K562 (cell line): ENCODE measurements around the gene TRIP12. TPM values are rescaled to one million over a fixed set of nuclear protein-coding genes. Genes with fewer than 3 reads are reported as not detected.

Experiments used
- ATAC-seq: fragments of 200-7000 bp; cut with Tn5 transposase; 3 replicates; pipeline ENCODE4 v1.9.1; 2020; ENCODE audit warnings: moderate library complexity
- BruUV-seq: library from RNA; stranded (reverse); fragments of 400-500 nt; replicated peaks from 2 replicates; lab custom pipeline; 2021; lab: Mats Ljungman, UMichigan
- CTCF ChIA-PET: fragments of 300-600 bp; formaldehyde crosslinking; extraction: SDS; loops from one replicate; lab custom pipeline; 2021; ENCODE audit warnings: low intra/inter-chr PET ratio; lab: Yijun Ruan, JAX
- POLR2A ChIA-PET: fragments of 300-600, 350-650 bp; sonication (Branson Sonifier 250); formaldehyde crosslinking; extraction: SDS; loops from one replicate; lab custom pipeline; 2021; ENCODE audit warnings: antibody characterized with exemption, inconsistent platforms; lab: Yijun Ruan, JAX
- DNase-seq, 4 experiments: peaks; one replicate each; pipeline versions ENCODE4 v3.0.0 to v3.0.0-alpha.2; 2011 to 2018; ENCODE audit warnings: low spot score in 3 of 4, mixed read lengths in 3 of 4; ENCODE audit errors: extremely low read depth in 1 of 4
- FAIRE-seq: peaks from 2 replicates; lab custom pipeline; 2011; peaks lifted over from hg19 to GRCh38; lab: Jason Lieb, UNC
- H2AFZ ChIP-seq: 2 replicates; pipeline ENCODE4 v1.6.0; 2011; ENCODE audit warnings: low read depth, low read length, control low read depth, inconsistent platforms
- H3K27ac ChIP-seq: fragments of 200-600 bp; 3 replicates; pipeline ENCODE4 v1.8.0; 2011; ENCODE audit warnings: low read depth, mild to moderate bottlenecking, control low read depth, inconsistent platforms, low read length, moderate library complexity, mixed read lengths; ENCODE audit errors: extremely low read depth
- H3K27me3 ChIP-seq, 2 experiments: fragments of 300-600 bp in 1 of 2; 2 replicates in 1 of 2; 3 replicates in 1 of 2; pipeline versions ENCODE4 v1.6.0 to v1.8.0; 2011; ENCODE audit warnings: inconsistent platforms in 2 of 2, low read length in 2 of 2, mild to moderate bottlenecking in 1 of 2, mixed read lengths in 1 of 2, moderate library complexity in 1 of 2; ENCODE audit not compliant: control insufficient read depth in 2 of 2, insufficient read depth in 2 of 2
- H3K36me3 ChIP-seq: fragments of 300-600 bp; 3 replicates; pipeline ENCODE4 v1.8.0; 2011; ENCODE audit warnings: mild to moderate bottlenecking, low read length, inconsistent platforms; ENCODE audit not compliant: control insufficient read depth, insufficient read depth
- H3K4me1 ChIP-seq, 2 experiments: fragments of 200-600 bp in 1 of 2; replicated peaks in 1 of 2; 2 replicates in 1 of 2; 3 replicates in 1 of 2; pipeline versions ENCODE4 v1.5.1 to v1.8.0; 2011; ENCODE audit warnings: inconsistent platforms in 2 of 2, low read length in 2 of 2, mild to moderate bottlenecking in 1 of 2, mixed read lengths in 1 of 2, moderate library complexity in 1 of 2; ENCODE audit not compliant: control insufficient read depth in 2 of 2, insufficient read depth in 2 of 2
- H3K4me2 ChIP-seq: 2 replicates; pipeline ENCODE4 v1.6.1; 2011; ENCODE audit warnings: low read length, control low read depth, inconsistent platforms, mixed read lengths; ENCODE audit not compliant: insufficient read depth
- H3K4me3 ChIP-seq: fragments of 200-600 bp; sonication (generic), shearing (Covaris generic); 2 replicates; pipeline ENCODE4 v1.5.1; 2016; ENCODE audit warnings: control low read depth, inconsistent platforms
- H3K79me2 ChIP-seq: fragments of 200-600 bp; 3 replicates; pipeline ENCODE4 v1.8.0; 2011; ENCODE audit warnings: low read length, inconsistent platforms; ENCODE audit not compliant: control insufficient read depth, insufficient read depth
- H3K9ac ChIP-seq, 2 experiments: 2 replicates each; pipeline versions ENCODE4 v1.6.0 to v1.6.1; 2011; ENCODE audit warnings: low read depth in 2 of 2, low read length in 2 of 2, control low read depth in 1 of 2, inconsistent platforms in 1 of 2, mild to moderate bottlenecking in 1 of 2, mixed read lengths in 1 of 2; ENCODE audit not compliant: insufficient read depth in 1 of 2
- H3K9me1 ChIP-seq: one replicate; pipeline ENCODE4 v1.6.0; 2011; ENCODE audit warnings: inconsistent platforms, mild to moderate bottlenecking, low read length, moderate library complexity; ENCODE audit not compliant: control insufficient read depth, insufficient read depth
- H3K9me3 ChIP-seq: replicated peaks from 2 replicates; pipeline ENCODE4 v1.5.1; 2011; ENCODE audit warnings: low read depth, low read length, inconsistent platforms; ENCODE audit not compliant: control insufficient read depth, insufficient read depth
- H4K20me1 ChIP-seq: replicated peaks from 2 replicates; pipeline ENCODE4 v1.6.1; 2011; ENCODE audit warnings: low read length, inconsistent platforms, mixed read lengths; ENCODE audit not compliant: control insufficient read depth, insufficient read depth
- ARNT ChIP-seq, 2 experiments: fragments of 450-650 bp; IDR thresholded peaks; 2 replicates each; pipeline ENCODE4 v1.6.1; 2016; ENCODE audit warnings: mild to moderate bottlenecking in 1 of 2
- EP400 ChIP-seq: fragments of 450-650 bp; IDR thresholded peaks from 2 replicates; pipeline ENCODE4 v1.6.1; 2017; ENCODE audit warnings: antibody characterized with exemption, mild to moderate bottlenecking, moderate library complexity
- ID3 ChIP-seq, 2 experiments: fragments of 250-450 bp in 1 of 2; fragments of 450-650 bp in 1 of 2; sonication (Bioruptor Pico) in 1 of 2; IDR thresholded peaks; 2 replicates each; pipeline versions ENCODE4 v1.6.1 to v1.8.0; 2016 to 2021; ENCODE audit warnings: mild to moderate bottlenecking in 2 of 2, moderate library complexity in 2 of 2, missing compliant biosample characterization in 1 of 2, missing genetic modification characterization in 1 of 2
- JUN ChIP-seq, 2 experiments: sonication (generic) in 1 of 2; formaldehyde crosslinking in 1 of 2; IDR thresholded peaks; 2 replicates each; pipeline versions ENCODE4 v1.6.1 to v1.8.0; 2012 to 2022; ENCODE audit warnings: borderline replicate concordance in 2 of 2, mild to moderate bottlenecking in 2 of 2, improper control_type of control experiment in 1 of 2, low read depth in 1 of 2, low read length in 1 of 2, missing genetic modification reagents in 1 of 2
- JUNB ChIP-seq: fragments of 450-650 bp; formaldehyde crosslinking; conservative IDR thresholded peaks from 2 replicates; pipeline ENCODE4 v1.4.0; 2020; ENCODE audit warnings: mild to moderate bottlenecking
- KAT8 ChIP-seq: fragments of 450-650 bp; IDR thresholded peaks from 2 replicates; pipeline ENCODE4 v1.6.1; 2016; ENCODE audit warnings: low read depth, mild to moderate bottlenecking
- RBBP5 ChIP-seq: fragments of 200-600 bp; sonication (generic); IDR thresholded peaks from 2 replicates; pipeline ENCODE4 v1.6.1; 2012; ENCODE audit warnings: borderline replicate concordance, mild to moderate bottlenecking, low read length, control low read depth, inconsistent platforms; ENCODE audit not compliant: insufficient read depth, poor library complexity, severe bottlenecking
- SREBF2 ChIP-seq: sonication (generic); formaldehyde crosslinking; IDR thresholded peaks from 2 replicates; pipeline ENCODE4 v1.4.0; 2020; ENCODE audit warnings: mild to moderate bottlenecking, missing genetic modification reagents
- TSC22D4 ChIP-seq: fragments of 450-650 bp; IDR thresholded peaks from 2 replicates; pipeline ENCODE4 v1.6.1; 2016; ENCODE audit warnings: missing genetic modification characterization, missing biosample characterization, control low read depth
- ZNF280A ChIP-seq: fragments of 450-650 bp; IDR thresholded peaks from 2 replicates; pipeline ENCODE4 v1.6.1; 2018; ENCODE audit warnings: mild to moderate bottlenecking, low read depth; ENCODE audit not compliant: partially characterized antibody
- ZNF778 ChIP-seq: fragments of 450-650 bp; formaldehyde crosslinking; IDR thresholded peaks from 2 replicates; pipeline ENCODE4 v1.4.0; 2020; ENCODE audit warnings: mild to moderate bottlenecking, moderate library complexity
- WGBS: fragments of 100-300 bp; shearing (Covaris generic); methylation state at CpG from one replicate; pipeline ENCODE4 v1.1.6; 2016; ENCODE audit warnings: low coverage, mixed read lengths; ENCODE audit not compliant: insufficient coverage; ENCODE audit errors: missing lambda C conversion rate; 5-methylcytosine and 5-hydroxymethylcytosine counted together
- in situ Hi-C: fragments of 300-500 bp; cut with MboI; formaldehyde crosslinking; loops from 4 replicates; pipeline ENCODE4 v1.15.0; 2018; ENCODE audit warnings: inconsistent platforms, mixed read lengths
- intact Hi-C: fragments of 100-400 bp; cut with micrococcal nuclease; formaldehyde crosslinking; loops from 2 replicates; pipeline ENCODE4 v1.14.2; 2022
- polyA plus RNA-seq, 8 experiments: library from polyadenylated mRNA; depleted of rRNA in 4 of 8; stranded (reverse) in 5 of 8; unstranded in 3 of 8; fragments of >200 nt; fragmentation: Nextera tagmentation in 2 of 8; fragmentation: Illumina TruSeq in 1 of 8; extraction: Ambion mirVana in 2 of 8; extraction: Trizol in 1 of 8; gene quantifications; 2 replicates each; pipeline versions ENCODE4 v1.2.1 to v1.2.3, GENCODE V29; 2011 to 2014; ENCODE audit warnings: inconsistent platforms in 1 of 8, missing spikeins in 1 of 8
- total RNA-seq, 7 experiments: library from RNA; depleted of rRNA in 6 of 7; stranded (reverse); fragments of >200 nt in 6 of 7; fragmentation: Illumina TruSeq in 2 of 7; extraction: Trizol in 2 of 7; gene quantifications; 2 replicates each; pipeline versions ENCODE4 v1.2.1 to v1.2.3, GENCODE V29; 2011 to 2021; ENCODE audit warnings: low replicate concordance in 1 of 7
- TF ChIP-seq, protein P1 (sequence below): fragments of 250-450 bp; sonication (Bioruptor Pico); IDR thresholded peaks from 2 replicates; pipeline ENCODE4 v1.9.0; 2021; ENCODE audit warnings: mild to moderate bottlenecking

The TRIP12 gene
- total and polyA plus RNA-seq, 9 of the 15 experiments (the other 6 are each of a cell fraction or from before 2014, with no cell fraction given) = 15.2 to 131 (median 80.1) TPM

DNA sequence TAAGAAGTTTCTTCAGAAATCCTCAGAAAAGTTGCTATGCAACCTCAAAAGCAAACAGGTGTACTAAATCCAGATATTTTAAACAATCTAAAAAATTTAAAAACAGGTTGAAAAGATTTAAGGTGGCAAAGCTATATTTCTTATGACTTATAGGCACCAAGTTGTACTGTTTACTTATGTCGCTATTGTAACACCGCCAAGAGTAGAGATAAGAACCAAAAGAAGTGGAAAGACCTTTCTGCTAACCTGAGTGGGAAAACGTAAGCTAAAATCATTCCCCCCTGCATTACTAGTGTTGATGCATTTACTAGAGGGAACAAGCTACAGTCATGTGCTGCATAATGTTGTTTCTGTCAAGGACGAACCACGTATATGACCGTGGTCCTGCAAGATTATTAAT is 83.1 kb downstream of the TRIP12 start:
- no peaks in the 10 kb centered on the region for H3K9me1 ChIP-seq
- H3K79me2 ChIP-seq = no peaks in the 10 kb centered on the region; the same call in 1 of the 3 replicates
- ChIA-PET CTCF (no interaction called here), POLR2A (no interaction called here)
- BruUV-seq = no TSS peak
- ATAC-seq (no peak), FAIRE-seq (no peak), DNase-seq (no peak)
- intact Hi-C loops (no loop called here), in situ Hi-C loops (no loop called here)
- TF ChIP-seq JUN (IDR thresholded peaks at IDR 0.05; ENCODE audit: borderline replicate concordance, low read depth, low read length) (no peak), JUN (CRISPR knock-in tag; IDR thresholded peaks at IDR 0.05; ENCODE audit: borderline replicate concordance) (no peak), TSC22D4 (tag) (no peak), ZNF778 (CRISPR knock-in tag) (no peak), JUNB (CRISPR knock-in tag) (no peak)
- TF ChIP-seq, protein P1, sequence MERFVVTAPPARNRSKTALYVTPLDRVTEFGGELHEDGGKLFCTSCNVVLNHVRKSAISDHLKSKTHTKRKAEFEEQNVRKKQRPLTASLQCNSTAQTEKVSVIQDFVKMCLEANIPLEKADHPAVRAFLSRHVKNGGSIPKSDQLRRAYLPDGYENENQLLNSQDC (CRISPR knock-in tag) = no peak
- H3K4me2 ChIP-seq = no peak overlapping the region
- no peak overlapping the region for H2AFZ ChIP-seq
- H3K36me3 ChIP-seq = peaks cover 43% of the 10 kb centered on the region; the same call in 2 of the 3 replicates
- no peak overlapping the region for H3K27ac ChIP-seq
- H3K9ac ChIP-seq = no peak overlapping the region
- WGBS = 75% methylated on average over 6 of the region's 6 CpGs
- no peaks in the 10 kb centered on the region for H3K4me1 ChIP-seq
- H3K4me3 ChIP-seq = no peak overlapping the region
- no peaks in the 10 kb centered on the region for H3K9me3 ChIP-seq
- H4K20me1 ChIP-seq = no peaks in the 10 kb centered on the region
- no peaks in the 10 kb centered on the region for H3K27me3 ChIP-seq

DNA sequence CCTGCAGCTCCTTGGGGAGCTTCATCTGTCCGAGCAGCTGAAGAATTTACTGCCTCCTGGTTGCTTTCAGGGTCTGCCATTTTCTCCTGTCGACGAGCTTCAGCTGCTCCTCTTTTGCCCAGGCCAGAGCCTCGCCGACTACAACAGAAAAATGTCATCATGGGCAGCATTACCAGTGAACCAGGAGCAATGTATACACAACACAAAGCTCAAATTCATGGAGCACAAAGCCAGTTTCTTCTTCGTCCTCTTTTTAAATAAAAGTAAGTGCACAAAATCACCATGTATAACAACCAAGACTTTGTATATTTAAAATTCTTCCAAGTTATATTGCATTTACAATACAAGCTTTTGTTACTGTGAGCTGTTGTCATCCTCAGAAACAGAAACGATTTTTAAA is 85.0 kb downstream of the TRIP12 start:
- Histone ChIP-seq H3K4me1 (no peaks in the 10 kb centered on the region), H3K27ac (no peak overlapping the region), H3K4me3 (no peak overlapping the region), H3K36me3 (peaks cover 50% of the 10 kb centered on the region; the same call in 2 of the 3 replicates), H3K9me3 (no peaks in the 10 kb centered on the region), H3K4me2 (no peak overlapping the region), H3K9ac (no peak overlapping the region), H3K79me2 (no peaks in the 10 kb centered on the region; the same call in 1 of the 3 replicates), H3K27me3 (no peaks in the 10 kb centered on the region), H4K20me1 (no peaks in the 10 kb centered on the region), H2AFZ (no peak overlapping the region), H3K9me1 (no peaks in the 10 kb centered on the region)
- ChIA-PET POLR2A (interaction anchor here (0.9 kb wide), 1 partner anchor 10 kb away, joined by 4 read pairs; no protein-coding TSS in a partner anchor), CTCF (no interaction called here)
- intact Hi-C loops = no loop called here
- ATAC-seq = no peak
- no TSS peak for BruUV-seq
- in situ Hi-C loops = no loop called here
- no peak for DNase-seq
- WGBS = 88% methylated on average over 5 of the region's 7 CpGs
- no peak for FAIRE-seq
- TF ChIP-seq ID3 (CRISPR knock-in tag; IDR thresholded peaks at IDR 0.05) (no peak), ID3 (tag; IDR thresholded peaks at IDR 0.05) (no peak), EP400 (no peak), SREBF2 (CRISPR knock-in tag) (no peak), RBBP5 (no peak), ZNF280A (no peak), KAT8 (no peak), ARNT (IDR thresholded peaks at IDR 0.05) (no peak)
